Stimulated activated CD4-positive, alpha-beta T cell treated with anti-CD3 and anti-CD28 coated beads, TNF-alpha, amount 100 ng/mL, for 24 hours (primary cell): Measurements from ENCODE around the gene ZNF224.
"Not testable (repeated sequence)": the region's sequence is repeated elsewhere in the genome, so short reads cannot be mapped to it uniquely, and the experiment has no call there.

Experiments
- DNase-seq, 3 experiments: peaks; one replicate each; pipeline ENCODE4 v3.0.0-alpha.2; 2020; ENCODE audit warnings: low read depth in 3 of 3

Gene ZNF224

DNA sequence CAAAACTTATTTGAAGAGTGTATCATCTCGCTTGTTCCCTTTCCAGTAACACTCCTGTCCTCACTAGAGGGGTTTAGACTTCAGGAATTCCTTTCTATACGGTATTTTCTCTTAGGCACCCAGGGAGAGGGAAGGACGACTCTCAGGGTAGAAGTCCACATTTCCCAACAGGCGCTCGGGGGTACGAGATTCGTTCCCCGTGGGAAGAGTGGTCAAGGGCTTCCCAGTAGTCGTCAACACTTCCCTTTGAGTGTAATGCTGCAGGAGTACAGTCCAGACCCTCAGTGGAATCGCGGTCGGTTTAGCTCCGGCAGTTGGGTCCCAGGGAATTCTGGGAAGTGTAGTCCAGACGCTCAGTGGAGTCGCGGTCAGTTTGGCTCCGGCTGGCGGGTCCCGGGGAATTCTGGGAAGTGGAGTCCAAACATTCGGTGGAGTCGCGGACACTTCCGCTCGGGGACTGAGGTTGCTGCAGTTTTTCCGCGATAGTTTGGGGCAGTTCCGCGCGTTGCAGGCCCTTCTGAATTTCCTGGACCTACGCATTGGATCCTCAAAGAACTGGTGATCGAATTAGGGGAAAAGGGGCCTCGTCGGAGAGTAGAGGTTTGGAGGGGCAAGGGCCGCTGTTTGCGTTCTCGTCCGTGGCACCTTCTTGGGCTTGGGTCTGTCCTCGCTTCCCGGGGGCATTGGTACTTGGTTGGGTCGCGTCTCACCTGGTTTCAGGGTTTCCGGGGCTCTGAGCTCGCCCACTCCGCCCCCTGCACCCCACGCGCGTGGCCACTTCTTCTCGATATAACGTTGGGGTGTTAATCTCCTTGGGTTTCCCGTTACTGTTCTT is at the start of gene ZNF224:
TSS of gene ZNF224 (plus strand) at position 431 of the 835 bp plus-strand sequence. CDS start 3,513 bp downstream, outside the sequence.
- DNase-seq, result peak; percentile 66 to 82 (median 77)

DNA sequence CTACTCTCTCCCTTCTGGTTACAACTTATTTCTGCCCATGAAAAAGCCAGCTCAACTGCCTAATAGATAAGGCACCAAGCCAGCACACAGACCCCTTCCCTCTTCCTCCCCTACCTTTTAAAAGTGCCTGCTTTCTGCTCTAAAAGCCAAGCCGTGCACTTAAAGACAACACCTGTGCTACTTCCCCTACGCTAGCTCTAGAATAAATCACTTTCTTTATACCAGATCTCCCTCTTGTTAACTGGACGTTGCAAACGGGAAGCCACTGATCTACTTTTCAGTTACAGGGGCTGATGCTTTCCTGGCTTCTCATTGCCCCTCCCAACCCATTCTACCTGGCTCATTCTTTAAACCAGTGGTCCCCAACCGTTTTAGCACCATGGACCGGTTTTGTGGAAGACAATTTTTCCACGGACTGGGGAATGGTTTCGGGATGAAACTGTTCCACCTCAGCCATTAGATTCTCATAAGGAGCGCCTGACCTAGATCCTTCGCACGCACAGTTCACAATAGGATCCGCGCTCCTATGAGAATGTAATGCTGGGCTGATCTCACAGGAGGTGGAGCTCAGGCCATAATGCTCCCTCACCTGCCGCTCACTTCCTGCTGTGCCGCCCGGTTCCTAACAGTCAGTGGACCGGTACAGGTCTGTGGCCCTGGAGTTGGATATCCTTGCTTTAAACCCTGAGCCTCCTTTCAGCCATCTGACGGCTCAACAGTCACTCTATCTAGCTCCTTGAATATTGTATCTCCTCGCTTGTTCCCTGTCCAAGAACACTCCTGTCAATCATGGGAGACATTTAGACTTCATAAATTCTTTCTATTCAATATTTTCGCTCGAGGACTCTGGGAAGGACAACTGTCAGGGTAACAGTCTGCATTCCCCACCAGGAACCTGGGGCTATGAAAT is 43.2 kb upstream of the ZNF224 start:
- DNase-seq, result peak in 1 of 3 experiments; percentile 11

DNA sequence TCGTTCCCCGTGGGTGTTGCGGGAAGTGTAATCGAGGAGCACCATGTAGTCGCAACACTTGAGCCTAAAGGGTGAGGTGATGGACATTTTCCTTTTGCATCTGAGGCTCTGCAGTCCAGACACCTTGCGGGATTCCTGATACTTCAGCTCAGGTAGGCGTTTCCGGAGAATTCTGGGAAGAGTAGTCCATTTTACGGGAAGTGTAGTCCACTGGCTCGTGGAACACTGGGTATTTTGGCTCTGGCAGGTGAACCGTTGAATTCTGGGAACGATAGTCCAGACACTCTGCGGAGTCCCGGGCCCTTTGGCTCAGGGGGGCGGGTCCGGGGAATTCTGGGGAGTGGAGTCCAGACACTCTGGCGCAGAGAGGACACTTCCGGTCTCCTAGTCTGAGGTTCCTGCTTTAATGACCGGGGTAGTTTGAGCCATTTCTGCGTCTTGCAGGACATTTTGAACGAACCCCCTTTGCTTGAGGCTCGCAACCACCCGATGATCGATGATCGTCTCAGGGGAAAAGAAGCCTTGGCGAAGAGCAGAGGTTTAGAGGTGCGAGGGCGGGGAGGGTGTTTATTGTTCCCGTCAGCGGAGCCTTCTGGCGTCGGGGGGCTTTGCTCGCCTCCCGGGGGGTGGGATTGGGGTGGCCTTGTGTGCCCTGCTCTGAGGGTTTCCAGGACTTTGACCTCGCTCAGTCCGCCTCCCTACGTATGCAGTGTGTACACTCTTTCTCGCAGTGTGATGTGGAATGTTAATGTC is 42.3 kb upstream of the ZNF224 start, which contains the start of gene ZNF223:
TSS of gene ZNF223 (plus strand) at position 387 of the 753 bp plus-strand sequence. CDS start 3,141 bp downstream, outside the sequence.
- DNase-seq, result peak; percentile 54 to 62 (median 57)

DNA sequence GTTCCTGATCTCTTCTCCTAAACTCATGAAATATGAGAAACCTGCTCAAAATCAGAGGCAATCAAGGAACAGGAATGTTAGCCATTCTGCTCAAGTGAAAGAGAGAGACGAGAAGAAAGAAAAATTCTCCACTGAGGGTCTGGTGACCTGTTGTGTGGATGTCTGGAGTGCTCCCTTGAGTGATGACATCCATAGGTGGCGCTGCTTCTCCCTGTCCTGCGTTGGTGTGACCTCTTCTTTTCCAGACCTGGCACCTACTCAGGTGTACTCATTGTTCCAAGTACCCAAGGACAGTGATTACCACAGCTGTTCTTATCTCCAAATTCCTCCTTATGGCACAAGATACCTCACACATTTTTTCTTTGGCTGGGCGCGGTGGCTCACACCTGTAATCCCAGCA is 38.3 kb upstream of the ZNF224 start:
- no peak for DNase-seq

DNA sequence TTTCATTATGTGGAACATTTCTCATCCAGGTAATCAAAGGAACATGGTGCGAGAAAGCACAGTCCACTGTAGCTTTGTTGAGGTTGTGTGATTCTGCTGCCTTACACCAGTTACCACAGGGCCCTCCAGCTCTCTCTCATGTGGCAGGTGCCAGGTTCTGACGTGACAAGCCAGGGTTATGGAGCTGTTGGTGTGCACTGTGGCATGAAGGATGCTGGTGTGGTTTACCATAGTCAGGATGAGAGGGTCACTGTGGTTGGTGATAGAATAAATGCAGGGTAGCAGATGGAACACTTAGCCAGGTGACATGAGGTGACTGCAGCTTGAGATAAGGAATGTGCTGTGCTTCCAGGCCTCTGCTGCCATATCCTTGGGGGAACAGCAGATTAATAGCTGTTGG is 34.9 kb upstream of the ZNF224 start:
- DNase-seq, result no peak

DNA sequence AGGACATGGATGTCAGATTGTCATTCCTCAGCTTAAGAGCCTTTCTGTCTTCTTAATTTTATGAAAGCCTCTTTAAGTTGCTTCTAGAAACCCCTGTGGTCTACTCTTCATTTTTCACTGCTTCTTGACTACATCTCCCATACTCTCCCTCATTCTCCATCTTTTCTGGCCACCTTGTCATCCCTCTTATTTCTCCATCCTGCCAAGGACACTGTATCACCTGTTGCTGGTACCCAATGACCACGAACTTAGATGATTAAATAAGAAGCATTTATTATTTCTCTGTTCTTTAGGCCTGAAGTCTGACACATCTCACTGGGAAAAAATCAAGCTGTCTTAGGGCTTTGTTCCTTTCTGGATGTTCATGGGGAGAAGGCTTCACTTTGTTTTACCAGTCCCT is 33.1 kb upstream of the ZNF224 start:
- no peak for DNase-seq

DNA sequence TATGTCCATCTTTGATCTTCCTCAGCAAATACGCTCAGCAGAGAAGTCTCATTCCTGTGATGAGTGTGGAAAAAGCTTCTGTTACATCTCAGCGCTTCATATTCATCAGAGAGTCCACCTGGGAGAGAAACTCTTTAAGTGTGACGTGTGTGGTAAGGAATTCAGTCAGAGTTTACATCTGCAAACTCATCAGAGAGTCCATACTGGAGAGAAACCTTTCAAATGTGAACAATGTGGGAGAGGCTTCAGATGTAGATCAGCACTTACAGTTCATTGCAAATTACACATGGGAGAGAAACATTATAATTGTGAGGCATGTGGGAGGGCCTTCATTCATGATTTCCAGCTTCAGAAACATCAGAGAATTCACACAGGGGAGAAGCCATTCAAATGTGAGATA is 27.9 kb upstream of the ZNF224 start:
- no peak for DNase-seq

DNA sequence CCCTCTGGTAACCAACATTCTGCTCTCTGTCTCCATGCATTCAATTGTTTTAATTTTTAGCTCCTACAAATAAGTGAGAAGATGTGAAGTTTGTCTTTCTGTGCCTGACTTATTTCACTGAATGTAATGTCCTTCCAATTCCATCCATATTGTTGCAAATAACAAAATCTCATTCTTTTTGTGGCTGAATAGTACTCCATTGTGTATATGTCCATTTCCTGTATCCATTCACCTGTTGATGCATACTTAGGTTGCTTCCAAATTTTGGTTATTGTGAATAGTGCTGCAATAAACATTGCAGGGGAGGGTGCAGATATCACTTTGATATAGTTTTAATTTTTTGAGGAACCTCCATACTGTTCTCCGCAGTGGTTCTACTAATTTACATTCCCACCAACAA is 24.7 kb upstream of the ZNF224 start:
- no peak for DNase-seq

DNA sequence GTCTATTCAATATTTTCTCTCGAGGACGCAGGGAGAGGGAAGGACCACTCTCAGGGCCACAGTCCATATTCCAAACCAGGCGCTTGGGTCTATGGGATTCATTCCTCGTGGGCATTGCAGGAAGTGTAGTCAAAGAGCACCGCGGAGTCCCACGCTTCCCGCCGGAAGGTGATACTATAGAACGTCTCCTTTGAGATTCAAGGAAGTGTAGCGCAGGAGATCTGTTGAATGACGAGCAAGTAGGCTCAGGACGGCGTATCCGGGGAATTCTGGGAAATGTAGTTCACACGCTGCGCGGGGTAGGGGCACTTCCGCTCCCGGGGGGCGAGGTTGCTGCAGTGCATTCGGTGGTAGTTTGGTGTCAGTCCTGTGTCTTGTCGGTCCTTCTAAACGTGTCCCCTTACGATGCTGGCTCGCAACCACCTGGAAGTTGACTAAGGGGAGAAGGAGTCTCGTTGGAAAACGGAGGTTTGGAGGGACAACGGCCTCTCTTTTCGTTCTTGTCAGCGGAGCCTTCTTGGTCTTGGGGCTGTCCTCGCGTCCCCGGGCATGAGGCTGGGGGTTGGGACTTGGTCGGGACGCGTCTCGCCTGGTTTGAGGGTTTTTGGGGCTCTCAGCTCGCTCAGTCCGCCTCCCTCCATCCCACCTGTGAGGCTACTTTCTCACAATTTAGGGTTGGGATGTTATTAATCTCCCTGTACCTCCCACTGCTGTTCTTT is 22.2 kb upstream of the ZNF224 start, which contains the start of gene ZNF284:
TSS of gene ZNF284 (plus strand) at position 336 of the 719 bp plus-strand sequence. CDS start 4,231 bp downstream, outside the sequence.
- DNase-seq, result peak; percentile 71 to 80 (median 79)

DNA sequence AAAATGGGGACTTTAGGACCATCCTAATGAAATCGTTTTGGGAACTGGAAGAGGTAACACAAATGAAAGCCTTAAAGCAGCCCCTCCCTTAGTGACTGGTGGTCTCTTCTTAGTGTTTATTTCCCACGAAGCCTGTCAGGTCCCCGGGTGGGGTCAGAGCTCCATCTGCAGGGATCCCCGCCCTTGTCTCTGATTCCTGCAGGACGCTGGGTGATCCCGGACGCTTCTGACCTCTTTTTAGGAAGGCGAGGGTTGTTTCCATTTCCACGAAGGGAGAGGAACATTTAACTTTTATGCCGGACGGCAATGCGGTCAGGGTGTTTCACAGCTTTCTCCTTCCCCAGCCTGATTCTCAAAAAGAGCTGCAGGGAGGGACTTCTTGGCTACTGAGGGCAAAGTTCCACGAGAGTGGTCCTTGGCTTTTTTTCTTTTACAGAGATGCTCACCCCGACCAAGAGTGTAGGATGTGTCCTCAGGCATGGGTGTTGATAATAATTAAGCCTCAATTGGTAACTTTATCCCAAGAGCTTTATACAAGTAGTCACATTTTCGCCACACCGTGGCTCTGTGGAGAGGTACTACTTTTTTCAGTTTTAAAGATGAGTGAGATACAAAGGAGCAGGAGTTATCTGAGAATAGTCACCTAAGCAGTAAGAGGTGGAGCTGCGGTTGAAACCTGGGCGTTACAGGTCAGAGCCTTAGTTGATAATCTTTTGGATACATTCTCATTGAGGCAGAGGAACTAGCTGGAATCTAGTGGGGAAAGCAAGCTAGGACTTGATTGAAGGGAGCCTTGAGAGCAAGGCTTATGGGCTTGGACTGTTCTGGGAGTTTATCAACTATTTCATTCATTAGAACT is 21.4 kb upstream of the ZNF224 start:
- no peak for DNase-seq

DNA sequence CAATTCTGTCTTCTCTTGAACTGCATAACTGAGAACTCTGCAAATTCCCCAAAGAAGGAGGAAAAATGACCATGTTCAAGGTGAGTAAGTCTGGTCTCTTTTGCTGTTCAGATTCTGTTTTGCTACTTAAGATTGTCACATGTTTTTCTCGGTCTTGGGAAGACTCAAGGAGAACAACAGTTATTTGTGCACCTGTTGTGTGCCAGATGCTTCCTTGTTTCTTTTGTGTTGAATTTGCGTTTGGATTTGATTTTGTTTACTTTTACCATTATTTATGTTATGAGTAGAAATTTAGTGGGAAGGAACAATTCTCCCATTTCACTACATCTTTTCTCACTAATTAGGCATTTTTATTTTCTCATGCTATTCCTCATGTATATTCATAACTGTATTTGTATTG is 17.8 kb upstream of the ZNF224 start:
- no peak for DNase-seq

DNA sequence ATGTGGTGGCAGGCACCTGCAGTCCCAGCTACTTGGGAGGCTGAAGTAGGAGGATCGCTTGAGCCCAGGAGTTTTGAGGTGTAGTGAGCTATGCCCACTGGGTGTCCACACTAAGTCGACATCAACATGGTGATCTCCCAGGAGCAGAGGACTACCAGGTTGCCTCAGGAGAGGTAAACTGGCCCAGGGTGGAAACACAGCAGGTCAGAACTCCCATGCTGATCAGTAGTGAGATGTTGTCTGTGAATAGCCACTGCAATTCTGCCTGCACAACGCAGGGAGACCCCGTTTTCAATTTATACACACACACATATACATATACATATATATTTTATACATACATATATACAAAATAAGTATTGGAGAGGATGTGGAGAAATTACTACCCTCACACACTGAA is 2.1 kb upstream of the ZNF224 start:
- no peak for DNase-seq

DNA sequence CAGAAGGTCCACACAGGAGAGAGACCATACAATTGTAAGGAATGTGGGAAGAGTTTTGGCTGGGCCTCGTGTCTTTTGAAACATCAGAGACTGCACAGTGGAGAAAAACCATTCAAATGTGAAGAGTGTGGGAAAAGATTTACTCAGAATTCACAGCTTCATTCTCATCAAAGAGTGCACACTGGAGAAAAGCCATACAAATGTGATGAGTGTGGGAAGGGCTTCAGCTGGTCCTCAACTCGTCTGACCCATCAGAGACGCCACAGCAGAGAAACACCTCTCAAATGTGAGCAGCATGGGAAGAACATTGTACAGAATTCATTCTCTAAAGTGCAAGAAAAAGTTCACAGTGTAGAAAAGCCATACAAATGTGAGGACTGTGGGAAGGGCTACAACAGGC is 13.6 kb downstream of the ZNF224 start:
- DNase-seq, result no peak

DNA sequence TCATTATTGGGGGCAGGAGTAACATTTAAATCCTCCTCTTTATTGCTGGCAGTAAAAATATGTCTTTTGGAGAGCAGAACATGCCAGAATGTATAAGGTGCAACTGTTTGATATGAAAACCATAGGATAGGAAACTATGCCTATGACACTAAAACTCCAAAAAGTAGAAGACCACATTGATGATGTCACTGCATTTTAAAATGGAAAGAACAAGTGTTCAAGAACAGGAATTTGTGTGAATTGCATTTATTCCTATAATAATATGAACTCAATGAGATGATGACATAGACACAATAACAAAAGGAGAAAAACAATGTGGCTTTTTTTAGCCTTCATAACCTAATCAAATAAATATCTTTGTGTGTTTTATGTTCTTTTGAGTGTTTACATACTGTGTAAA is 15.3 kb downstream of the ZNF224 start:
- DNase-seq, result no peak

DNA sequence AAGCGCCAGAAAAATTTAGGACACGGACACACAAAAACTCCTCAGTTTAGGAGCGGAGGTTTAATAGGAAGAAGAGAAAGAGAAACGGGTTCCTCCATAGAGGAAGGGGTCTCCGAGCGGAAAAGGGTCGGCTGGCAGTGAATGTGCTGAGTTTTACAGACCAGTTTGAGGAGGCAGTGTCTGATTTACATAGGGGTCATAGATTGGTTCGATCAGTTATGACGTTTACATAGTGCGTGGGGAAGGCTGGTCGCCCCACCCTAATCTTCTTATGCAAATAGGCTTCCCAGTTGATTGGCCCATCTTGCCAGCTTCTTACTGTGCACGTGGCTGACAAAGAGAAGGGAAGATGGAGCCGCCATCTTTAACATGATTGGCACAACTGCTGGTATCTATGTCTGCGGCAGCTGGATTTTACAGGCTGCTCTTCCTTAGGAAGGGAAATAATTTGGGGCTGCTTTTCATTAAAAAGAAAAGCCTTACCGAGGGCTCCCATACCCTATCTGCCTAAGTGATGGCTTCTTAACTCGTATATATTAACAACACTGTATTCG is 17.8 kb downstream of the ZNF224 start:
- DNase-seq, result no peak

DNA sequence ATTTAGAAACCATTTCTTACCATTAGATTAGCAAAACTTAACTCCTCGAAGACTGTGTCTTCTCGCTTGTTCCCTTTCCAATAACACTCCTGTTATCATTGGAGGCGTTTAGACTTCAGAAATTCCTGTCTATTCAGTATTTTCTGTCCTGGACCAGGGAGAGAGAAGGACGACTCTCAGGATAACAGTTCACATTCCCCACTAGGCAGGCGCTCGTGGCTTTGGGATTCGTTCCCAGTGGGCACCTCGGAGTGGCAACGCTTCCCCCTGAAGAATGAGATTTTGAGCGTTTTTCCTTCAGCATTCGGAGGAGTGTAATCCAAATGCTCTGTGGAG is 18.6 kb downstream of the ZNF224 start:
- no peak for DNase-seq

DNA sequence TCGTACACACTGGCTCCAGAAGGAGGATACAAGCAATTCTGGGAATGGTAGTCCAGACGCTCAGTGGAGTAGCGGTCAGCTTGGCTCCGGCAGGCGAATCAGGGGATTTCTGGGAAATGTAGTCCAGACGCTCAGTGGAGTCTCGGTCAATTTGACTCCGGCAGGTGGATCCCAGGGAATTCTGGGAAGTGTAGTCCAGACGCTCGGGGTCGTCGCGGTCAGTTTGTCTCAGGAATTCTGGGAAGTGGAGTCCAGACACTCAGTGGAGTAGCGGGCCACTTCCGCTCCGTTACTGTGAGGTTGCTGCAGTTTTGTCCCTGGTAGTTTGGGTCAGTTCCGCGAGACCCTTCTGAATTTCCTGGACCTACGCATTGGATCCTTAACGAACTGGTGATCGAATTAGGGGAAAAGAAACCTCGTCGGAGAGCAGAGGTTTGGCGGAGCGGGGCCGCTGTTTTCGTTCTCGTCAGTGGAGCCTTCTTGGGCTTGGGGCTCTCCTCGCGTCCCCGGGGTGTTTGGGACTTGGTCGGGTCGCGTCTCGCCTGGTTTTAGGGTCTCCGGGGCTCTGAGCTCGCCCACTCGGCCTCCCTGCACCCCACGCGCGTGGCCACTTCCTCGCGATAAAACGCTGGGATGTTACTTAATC is 19.1 kb downstream of the ZNF224 start, which contains the start of gene ZNF225:
TSS of gene ZNF225 (plus strand) at position 262 of the 646 bp plus-strand sequence. CDS start 2,429 bp downstream, outside the sequence.
- DNase-seq, result peak; percentile 72 to 82 (median 77)

DNA sequence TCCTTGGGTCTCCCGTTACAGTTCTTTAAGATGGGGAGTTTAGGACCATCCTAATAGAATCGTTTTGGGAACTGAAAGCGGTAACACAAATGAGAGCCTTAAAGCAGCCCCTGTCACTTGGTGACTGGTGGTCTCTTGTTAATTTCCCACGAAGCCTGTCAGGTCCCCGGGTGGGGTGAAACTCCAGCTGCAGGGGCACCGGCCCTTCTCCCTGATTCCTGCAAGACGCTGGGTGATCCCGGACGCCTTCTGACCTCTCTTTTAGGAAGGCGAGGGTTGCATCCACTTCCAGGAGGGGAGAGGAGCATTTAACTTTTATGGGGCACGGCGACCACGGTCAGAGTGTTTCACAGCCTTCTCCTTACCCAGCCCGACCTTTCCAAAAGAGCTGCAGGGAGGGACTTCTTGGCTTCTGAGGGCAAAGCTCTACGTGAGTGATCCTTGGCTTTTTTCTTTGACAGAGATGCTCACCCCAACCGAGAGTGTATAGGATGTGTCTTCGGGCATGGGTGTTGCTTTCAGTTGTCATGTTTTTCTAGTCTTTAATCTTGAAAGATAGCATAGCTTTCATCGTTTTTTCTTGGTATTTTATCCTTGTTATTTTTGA is 19.7 kb downstream of the ZNF224 start:
- no peak for DNase-seq

DNA sequence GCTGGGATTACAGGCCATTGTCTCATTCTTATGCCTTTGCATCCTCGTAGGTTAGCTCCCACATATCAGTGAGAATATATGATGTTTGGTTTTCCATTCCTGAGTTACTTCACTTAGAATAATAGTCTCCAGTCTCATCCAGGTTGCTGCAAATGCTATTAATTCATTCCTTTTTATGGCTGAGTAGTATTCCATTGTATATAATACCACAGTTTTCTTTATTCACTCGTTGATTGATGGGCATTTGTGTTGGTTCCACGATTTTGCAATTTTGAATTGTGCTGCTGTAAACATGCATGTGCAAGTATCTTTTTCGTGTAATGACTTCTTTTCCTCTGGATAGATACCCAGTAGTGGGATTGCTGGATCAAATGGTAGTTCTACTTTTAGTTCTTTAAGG is 27.0 kb downstream of the ZNF224 start:
- DNase-seq, result not testable (repeated sequence)
